Astrocyte (in vitro differentiated cells and primary cell): ENCODE results near the gene FRMD8.

Experiments used
- EZH2 ChIP-seq: IDR thresholded peaks from 2 replicates; pipeline ENCODE4 v1.6.1; 2012; ENCODE audit warnings: mild to moderate bottlenecking, low read length, inconsistent platforms; ENCODE audit not compliant: insufficient read depth
- TF ChIP-seq, protein P1 (sequence below): IDR thresholded peaks from 2 replicates; pipeline ENCODE4 v1.5.1; 2011; ENCODE audit warnings: low read depth, mild to moderate bottlenecking, inconsistent platforms, low read length, moderate library complexity; ENCODE audit not compliant: insufficient read depth

DNA sequence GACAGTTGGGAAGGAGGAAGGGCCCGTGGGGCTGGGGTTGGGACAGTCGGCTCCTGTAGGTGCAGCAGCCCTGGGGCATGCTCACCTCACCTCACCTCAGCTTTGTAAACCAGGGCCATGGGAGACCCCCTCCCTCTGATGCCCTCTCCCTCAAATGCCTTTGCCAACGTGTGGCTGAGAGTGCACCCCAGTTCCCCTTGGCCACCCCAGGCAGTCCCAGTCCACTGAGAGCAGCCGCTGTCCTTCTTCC is 31.9 kb downstream of the FRMD8 start:
- TF ChIP-seq, protein P1, sequence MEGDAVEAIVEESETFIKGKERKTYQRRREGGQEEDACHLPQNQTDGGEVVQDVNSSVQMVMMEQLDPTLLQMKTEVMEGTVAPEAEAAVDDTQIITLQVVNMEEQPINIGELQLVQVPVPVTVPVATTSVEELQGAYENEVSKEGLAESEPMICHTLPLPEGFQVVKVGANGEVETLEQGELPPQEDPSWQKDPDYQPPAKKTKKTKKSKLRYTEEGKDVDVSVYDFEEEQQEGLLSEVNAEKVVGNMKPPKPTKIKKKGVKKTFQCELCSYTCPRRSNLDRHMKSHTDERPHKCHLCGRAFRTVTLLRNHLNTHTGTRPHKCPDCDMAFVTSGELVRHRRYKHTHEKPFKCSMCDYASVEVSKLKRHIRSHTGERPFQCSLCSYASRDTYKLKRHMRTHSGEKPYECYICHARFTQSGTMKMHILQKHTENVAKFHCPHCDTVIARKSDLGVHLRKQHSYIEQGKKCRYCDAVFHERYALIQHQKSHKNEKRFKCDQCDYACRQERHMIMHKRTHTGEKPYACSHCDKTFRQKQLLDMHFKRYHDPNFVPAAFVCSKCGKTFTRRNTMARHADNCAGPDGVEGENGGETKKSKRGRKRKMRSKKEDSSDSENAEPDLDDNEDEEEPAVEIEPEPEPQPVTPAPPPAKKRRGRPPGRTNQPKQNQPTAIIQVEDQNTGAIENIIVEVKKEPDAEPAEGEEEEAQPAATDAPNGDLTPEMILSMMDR = no peak
- no peak for TF ChIP-seq EZH2
